Heart left ventricle (tissue), 16 donors: ENCODE data around the gene LRRC26. TPM values are rescaled to one million over a fixed set of nuclear protein-coding genes. Genes with fewer than 3 reads are reported as not detected.

Experiments used
- ATAC-seq, 4 donors: fragments of 200-7000 bp; cut with Tn5 transposase; one replicate each; pipeline ENCODE4 v1.9.1; 2020 to 2022; ENCODE audit warnings: moderate library complexity in 4 of 4, mild to moderate bottlenecking in 3 of 4, moderate number of reproducible peaks in 1 of 4
- DNase-seq, 5 donors: peaks; one replicate each; pipeline ENCODE4 v3.0.0-alpha.2; 2020
- H3K27ac ChIP-seq, 12 donors: fragments of 200-600 bp; sonication (generic) in 4 of 12; one replicate each; pipeline versions ENCODE4 v1.5.0 to v1.8.0; 2016 to 2022; ENCODE audit warnings: mild to moderate bottlenecking in 2 of 12
- H3K27me3 ChIP-seq, 9 donors: fragments of 200-600 bp; sonication (generic) in 2 of 9; one replicate each; pipeline versions ENCODE4 v1.5.1 to v1.8.0; 2016 to 2022; ENCODE audit warnings: mild to moderate bottlenecking in 3 of 9
- H3K36me3 ChIP-seq, 9 donors: fragments of 200-600 bp; sonication (generic) in 2 of 9; one replicate each; pipeline versions ENCODE4 v1.5.0 to v1.8.0; 2018 to 2022; ENCODE audit warnings: mild to moderate bottlenecking in 2 of 9
- H3K4me1 ChIP-seq, 12 donors: fragments of 200-600 bp; sonication (generic) in 4 of 12; one replicate each; pipeline versions ENCODE4 v1.5.0 to v1.8.0; 2016 to 2022; ENCODE audit warnings: mild to moderate bottlenecking in 3 of 12
- H3K4me3 ChIP-seq, 12 donors: fragments of 200-600 bp; sonication (generic) in 4 of 12; one replicate each; pipeline versions ENCODE4 v1.5.0 to v1.8.0; 2017 to 2022; ENCODE audit warnings: mild to moderate bottlenecking in 9 of 12, moderate library complexity in 4 of 12
- H3K9me3 ChIP-seq, 12 donors: fragments of 200-600 bp; sonication (generic) in 4 of 12; one replicate each; pipeline versions ENCODE4 v1.5.0 to v1.8.0; 2016 to 2022; ENCODE audit warnings: mild to moderate bottlenecking in 1 of 12
- POLR2A ChIP-seq, 2 donors: fragments of 450-650 bp; IDR thresholded peaks; one replicate each; pipeline ENCODE4 v1.6.1; 2017; ENCODE audit warnings: antibody characterized with exemption in 2 of 2, mild to moderate bottlenecking in 2 of 2, moderate library complexity in 2 of 2
- WGBS, 4 donors: extraction: QIAGEN DNeasy Blood & Tissue Kit in 2 of 4; methylation state at CpG; one replicate each; pipeline versions ENCODE4 v1.1.5 to v1.1.7; 2013 to 2018; 5-methylcytosine and 5-hydroxymethylcytosine counted together
- intact Hi-C, 10 donors: fragments of 100-400 bp; cut with DNase I; formaldehyde crosslinking; loops; one replicate each; pipeline versions ENCODE4 v1.11.1 to v1.14.2; 2022
- polyA plus RNA-seq, 2 donors: library from polyadenylated mRNA; stranded (reverse); fragments of 200-250 nt; gene quantifications; one replicate each; pipeline ENCODE4 v1.2.3, GENCODE V29; 2013
- total RNA-seq, 9 donors: library from RNA; depleted of rRNA in 2 of 9; stranded (reverse); fragments of >200 nt in 2 of 9; fragmentation: NEBNext Ultra II Directional in 3 of 9; extraction: Animal tissue kit (Norgen Biotek cat#: 25700) in 3 of 9; gene quantifications; one replicate each; pipeline versions ENCODE4 v1.1.0 to v1.2.4, GENCODE V29; 2016 to 2023
- TF ChIP-seq, protein P1 (sequence below), 12 donors: fragments of 200-600 bp; sonication (generic) in 4 of 12; IDR thresholded peaks; one replicate each; pipeline versions ENCODE4 v1.5.0 to v1.8.0; 2018 to 2022; ENCODE audit warnings: antibody characterized with exemption in 12 of 12, mild to moderate bottlenecking in 5 of 12
- donor health status: ischemic (EF 13 %, LVEDD 7.1; RV severe dilation, severe dysfunction).
- donor health status: healthy with polysubstance abuse.
- donor health status: DM: no; HTN: yes; CAD: no.
- donor health status: DM: no; HTN: no; CAD: no.
- donor health status: ischemic (EF 25% LVEDD 6.9; RV normal size, moderate dysfunction).
- donor health status: ischemic (EF 25% LVEDD 5.7; RV mildly dilated, moderate dysfunction).
- donor health status: healthy.
- donor health status: DM: yes; HTN: yes; CAD: no.
- donor health status: ischemic (EF 35%, LVEDD 5.7; RV mildly dilated, moderate dysfunction).
- donor health status: nonischemic (EF 11% LVEDD 7.7; RV severe dilation, severe dysfunction).
- donor health status: DM: yes; HTN: yes; CAD: no.
- donor health status: PGD.
- donor health status: ischemic (EF 29% LVEDD 5.4; RV normal size, mild dysfunction).
- donor health status: nonischemic (EF 23%, LVEDD 6.1; RV moderate dilation, normal function).

LRRC26 gene
- total and polyA plus RNA-seq, 11 donors: not detected

DNA sequence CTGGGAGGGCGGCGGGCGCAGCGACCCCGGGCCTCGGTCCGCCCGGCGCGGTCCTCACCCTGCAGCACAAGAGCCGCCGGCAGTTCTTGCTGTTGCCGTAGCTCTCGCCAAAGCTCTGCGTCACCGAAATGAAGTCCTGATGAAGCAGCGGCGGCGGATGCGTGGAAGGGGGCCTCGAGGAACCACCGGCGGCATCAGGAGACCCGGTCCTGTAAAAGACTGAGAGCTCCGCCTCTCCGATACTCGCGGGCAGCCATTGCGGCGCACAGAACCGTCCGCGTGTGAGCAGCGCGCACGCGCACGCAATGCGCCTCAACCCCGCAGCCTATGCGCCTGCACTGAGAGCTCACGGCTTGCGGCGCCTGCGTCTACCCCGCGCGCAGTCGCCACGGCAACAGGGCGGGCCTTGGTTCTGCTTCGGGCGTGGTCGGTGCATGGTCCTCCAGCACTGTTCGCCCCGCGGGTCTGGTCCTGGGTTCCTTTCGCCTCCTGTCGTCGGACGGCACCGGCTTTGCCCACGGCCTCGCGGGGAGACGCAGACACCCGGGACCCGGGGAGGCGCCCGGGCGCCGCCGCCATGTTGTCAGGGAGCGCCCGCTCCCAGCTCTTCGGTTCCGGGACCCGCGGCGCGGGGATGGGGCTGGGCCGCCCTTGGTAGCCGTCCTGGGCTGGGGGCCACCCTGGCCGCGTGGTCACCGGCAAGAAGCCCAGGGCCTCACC lies 40.2 kb downstream of the LRRC26 start:
- Histone ChIP-seq H3K4me1 (peaks cover 0 to 39% (median 24%) of the 10 kb centered on the region in 12 donors), H3K27ac (peak overlapping the region in 11 of 12 donors; percentile 58 to 87 (median 72)), H3K27me3 (peaks cover 0 to 22% (median 8%) of the 10 kb centered on the region in 9 donors), H3K36me3 (no peaks in the 10 kb centered on the region), H3K9me3 (peaks cover 0 to 14% (median 0%) of the 10 kb centered on the region in 12 donors), H3K4me3 (peak overlapping the region; percentile 52 to 89 (median 80))
- 0 to 2% (median 1%) methylated on average over 34 to 86 of the region's 86 CpGs; no CpG with 5 or more reads in 1 of the 4 donors for WGBS, 4 donors
- TF ChIP-seq POLR2A (IDR thresholded peaks at IDR 0.05): peak in 1 of 2 donors; percentile 59
- TF ChIP-seq, protein P1, sequence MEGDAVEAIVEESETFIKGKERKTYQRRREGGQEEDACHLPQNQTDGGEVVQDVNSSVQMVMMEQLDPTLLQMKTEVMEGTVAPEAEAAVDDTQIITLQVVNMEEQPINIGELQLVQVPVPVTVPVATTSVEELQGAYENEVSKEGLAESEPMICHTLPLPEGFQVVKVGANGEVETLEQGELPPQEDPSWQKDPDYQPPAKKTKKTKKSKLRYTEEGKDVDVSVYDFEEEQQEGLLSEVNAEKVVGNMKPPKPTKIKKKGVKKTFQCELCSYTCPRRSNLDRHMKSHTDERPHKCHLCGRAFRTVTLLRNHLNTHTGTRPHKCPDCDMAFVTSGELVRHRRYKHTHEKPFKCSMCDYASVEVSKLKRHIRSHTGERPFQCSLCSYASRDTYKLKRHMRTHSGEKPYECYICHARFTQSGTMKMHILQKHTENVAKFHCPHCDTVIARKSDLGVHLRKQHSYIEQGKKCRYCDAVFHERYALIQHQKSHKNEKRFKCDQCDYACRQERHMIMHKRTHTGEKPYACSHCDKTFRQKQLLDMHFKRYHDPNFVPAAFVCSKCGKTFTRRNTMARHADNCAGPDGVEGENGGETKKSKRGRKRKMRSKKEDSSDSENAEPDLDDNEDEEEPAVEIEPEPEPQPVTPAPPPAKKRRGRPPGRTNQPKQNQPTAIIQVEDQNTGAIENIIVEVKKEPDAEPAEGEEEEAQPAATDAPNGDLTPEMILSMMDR (IDR thresholded peaks at IDR 0.05): no peak
- intact Hi-C loops: loop anchor here in 5 of 10 donors (1.0 to 10.0 kb wide), 4 partner anchors 38 to 295 kb away; partner anchors contain the start of genes ANAPC2 (in 3 of the 5), SSNA1 (in 3 of the 5), EXD3 (in 1 of the 5) and NOXA1 (in 1 of the 5)
- peak; percentile 87 to 95 (median 91) for DNase-seq
- peak; percentile 99 to 100 (median 99) for ATAC-seq

DNA sequence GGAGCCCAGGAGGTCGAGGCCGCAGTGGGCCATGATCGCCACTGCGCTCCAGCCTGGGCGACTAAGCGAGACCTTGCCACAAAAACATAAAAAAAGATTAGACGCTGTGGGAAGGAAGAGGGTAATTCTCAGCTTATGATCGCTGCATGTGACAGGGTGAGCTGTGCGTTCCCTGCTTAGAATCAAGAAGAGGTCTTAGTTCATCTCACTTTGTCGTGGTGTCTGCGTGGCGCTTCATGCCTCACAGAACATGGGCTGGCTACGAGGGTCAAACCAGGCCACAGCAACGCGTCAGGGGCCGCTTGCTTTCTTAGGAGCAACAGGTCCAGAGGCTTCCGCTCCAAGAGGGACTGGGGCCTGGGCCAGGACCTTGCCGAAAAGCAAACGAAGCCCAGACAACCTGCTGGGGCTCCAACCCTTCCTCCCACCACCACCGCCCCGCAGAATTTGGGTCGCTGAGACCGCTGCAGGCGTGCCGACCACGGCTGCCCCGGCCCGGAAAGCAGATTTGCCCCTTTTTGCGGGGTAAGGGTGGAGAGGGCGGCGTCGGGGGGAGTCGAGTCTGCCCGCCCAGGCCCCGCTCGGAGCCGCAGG lies 40.9 kb downstream of the LRRC26 start:
- peak in 3 of 4 donors; percentile 5 to 25 (median 19) for ATAC-seq
- Histone ChIP-seq H3K4me3 (peak overlapping the region; percentile 52 to 89 (median 80)), H3K27me3 (peaks cover 0 to 20% (median 5%) of the 10 kb centered on the region in 9 donors), H3K27ac (peak overlapping the region in 11 of 12 donors; percentile 58 to 87 (median 72)), H3K36me3 (no peaks in the 10 kb centered on the region), H3K4me1 (peaks cover 0 to 39% (median 24%) of the 10 kb centered on the region in 12 donors), H3K9me3 (peaks cover 0 to 14% (median 0%) of the 10 kb centered on the region in 12 donors)
- no peak for TF ChIP-seq POLR2A (IDR thresholded peaks at IDR 0.05)
- TF ChIP-seq, protein P1 (IDR thresholded peaks at IDR 0.05): no peak
- 25 to 59% (median 40%) methylated on average over 18 to 37 of the region's 37 CpGs for WGBS, 4 donors
- DNase-seq: peak in 1 of 5 donors; percentile 65
- intact Hi-C loops: loop anchor here in 5 of 10 donors (1.0 to 10.0 kb wide), 4 partner anchors 38 to 296 kb away; partner anchors contain the start of genes ANAPC2 (in 3 of the 5), SSNA1 (in 3 of the 5), EXD3 (in 1 of the 5) and NOXA1 (in 1 of the 5)

DNA sequence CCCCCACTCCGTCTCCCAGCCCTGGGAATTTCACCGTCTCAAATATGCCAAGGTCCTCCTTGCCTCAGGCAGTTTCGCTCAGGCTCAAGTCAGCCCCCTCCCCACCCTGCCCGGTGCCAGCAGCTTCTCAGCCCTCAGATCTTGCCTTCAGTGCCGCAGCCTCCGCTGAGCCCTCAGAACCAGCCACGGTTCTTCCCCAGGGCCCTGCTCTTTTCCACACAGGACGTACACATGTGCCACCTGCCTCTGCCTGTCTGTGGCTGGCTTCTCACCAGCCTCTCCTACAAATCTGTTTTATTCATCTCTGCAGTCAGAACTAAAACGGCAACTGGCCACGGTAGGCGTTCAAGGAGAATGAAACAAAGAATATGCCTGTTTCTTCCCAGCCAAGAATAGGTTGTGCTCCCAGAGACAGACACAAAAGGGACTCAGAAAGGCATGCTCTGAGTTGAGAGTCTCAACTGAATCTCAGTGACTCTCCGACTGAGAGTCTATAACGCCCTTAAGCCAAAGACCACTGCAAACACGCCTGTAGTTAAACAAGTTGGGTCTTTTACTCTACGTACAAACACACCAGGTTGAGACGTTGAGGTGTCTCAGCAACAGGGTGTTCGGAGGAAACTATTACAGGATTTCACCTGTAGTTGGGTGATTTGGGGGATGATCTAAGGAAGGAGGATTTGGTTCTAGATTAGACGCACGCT lies 41.5 kb downstream of the LRRC26 start:
- Histone ChIP-seq H3K4me1 (peaks cover 0 to 39% (median 24%) of the 10 kb centered on the region in 12 donors), H3K36me3 (no peaks in the 10 kb centered on the region), H3K27ac (peak overlapping the region in 4 of 12 donors; percentile 68 to 87 (median 75)), H3K4me3 (peak overlapping the region in 10 of 12 donors; percentile 71 to 89 (median 82)), H3K9me3 (peaks cover 0 to 14% (median 0%) of the 10 kb centered on the region in 12 donors), H3K27me3 (peaks cover 0 to 13% (median 5%) of the 10 kb centered on the region in 9 donors)
- DNase-seq: no peak
- TF ChIP-seq, protein P1 (IDR thresholded peaks at IDR 0.05): no peak
- TF ChIP-seq POLR2A (IDR thresholded peaks at IDR 0.05): no peak
- no peak for ATAC-seq
- 70 to 75% (median 73%) methylated on average over 19 of the region's 19 CpGs for WGBS, 4 donors
- intact Hi-C loops: loop anchor here in 4 of 10 donors (5.0 to 10.0 kb wide), 3 partner anchors 39 to 296 kb away; partner anchors contain the start of genes ANAPC2 (in 3 of the 4), SSNA1 (in 3 of the 4), EXD3 (in 1 of the 4) and NOXA1 (in 1 of the 4)
